Peyer's patch (tissue), 4 donors: ENCODE data around the gene CDCA7L.

ENCODE experiments used
- CTCF ChIP-seq, 6 experiments: fragments of 450-650 bp in 4 of 6; fragments of 200-600 bp in 2 of 6; sonication (generic) in 1 of 6; IDR thresholded peaks; one replicate each; pipeline ENCODE4 v1.5.1; 2017 to 2019; ENCODE audit warnings: antibody characterized with exemption in 6 of 6, mild to moderate bottlenecking in 3 of 6, moderate library complexity in 1 of 6
- POLR2A ChIP-seq, 2 donors: fragments of 450-650 bp; IDR thresholded peaks; one replicate each; pipeline ENCODE4 v1.5.1; 2017; ENCODE audit warnings: antibody characterized with exemption in 2 of 2, mild to moderate bottlenecking in 2 of 2, moderate library complexity in 2 of 2

GRCh38 chr7:21938463-21938862 lies 7.2 kb downstream of the CDCA7L start:
- TF ChIP-seq CTCF (IDR thresholded peaks at IDR 0.05), result no peak
- TF ChIP-seq POLR2A (IDR thresholded peaks at IDR 0.05), result no peak
